PC-3 (cell line): Measurements from ENCODE around the gene ERAP2. TPM values are rescaled to one million over a fixed set of nuclear protein-coding genes. Genes with fewer than 3 reads are reported as not detected.

Source experiments
- ATAC-seq: fragments of 200-7000 bp; cut with Tn5 transposase; 2 replicates; pipeline ENCODE4 v1.9.1; 2020; ENCODE audit warnings: mild to moderate bottlenecking, moderate library complexity
- BruUV-seq: library from RNA; stranded (reverse); fragments of 400-500 nt; replicated peaks from 2 replicates; lab custom pipeline; 2021; lab: Mats Ljungman, UMichigan
- CTCF ChIA-PET: fragments of 300-600 bp; sonication (Branson Sonifier 250); formaldehyde crosslinking; loops from one replicate; lab custom pipeline; 2022; ENCODE audit warnings: antibody characterized with exemption; lab: Charles Lee
- POLR2A ChIA-PET: fragments of 300-600 bp; sonication (Branson Sonifier 250); formaldehyde crosslinking; loops from one replicate; lab custom pipeline; 2022; ENCODE audit warnings: antibody characterized with exemption; ENCODE audit not compliant: unreplicated experiment; lab: Charles Lee
- DNase-seq: peaks from one replicate; pipeline ENCODE4 v3.0.0-alpha.2; 2015
- H2AFZ ChIP-seq: fragments of 300-600 bp; sonication (generic); 2 replicates; pipeline ENCODE4 v1.6.0; 2016; ENCODE audit warnings: antibody characterized with exemption, low read length
- H3F3A ChIP-seq: fragments of 300-600 bp; sonication (generic); one replicate; pipeline ENCODE4 v1.6.0; 2017; ENCODE audit warnings: antibody characterized with exemption, low read length, control low read depth, mild to moderate bottlenecking; ENCODE audit not compliant: unreplicated experiment
- H3K27ac ChIP-seq: fragments of 300-600 bp; sonication (generic); 2 replicates; pipeline ENCODE4 v1.5.1; 2016; ENCODE audit warnings: mild to moderate bottlenecking, low read length
- H3K27me3 ChIP-seq: fragments of 300-600 bp; sonication (generic); 2 replicates; pipeline ENCODE4 v1.6.1; 2016; ENCODE audit warnings: low read length, mixed read lengths
- H3K36me3 ChIP-seq: fragments of 300-600 bp; sonication (generic); 2 replicates; pipeline ENCODE4 v1.6.1; 2016; ENCODE audit warnings: low read depth, mixed run types, low read length, mixed read lengths
- H3K4me1 ChIP-seq: fragments of 300-600 bp; sonication (generic); 2 replicates; pipeline ENCODE4 v1.5.1; 2016; ENCODE audit warnings: low read length; ENCODE audit not compliant: insufficient read depth
- H3K4me2 ChIP-seq: fragments of 300-600 bp; sonication (generic); 2 replicates; pipeline ENCODE4 v1.6.0; 2016; ENCODE audit warnings: low read length
- H3K4me3 ChIP-seq: fragments of 300-600 bp; sonication (generic); 2 replicates; pipeline ENCODE4 v1.5.1; 2016; ENCODE audit warnings: mild to moderate bottlenecking, low read length, mixed read lengths
- H3K79me2 ChIP-seq: fragments of 300-600 bp; sonication (generic); 2 replicates; pipeline ENCODE4 v1.6.1; 2017; ENCODE audit warnings: low read length, mixed read lengths
- H3K9ac ChIP-seq: fragments of 300-600 bp; sonication (generic); 2 replicates; pipeline ENCODE4 v1.6.0; 2016; ENCODE audit warnings: mild to moderate bottlenecking, low read length
- H3K9me2 ChIP-seq: fragments of 300-600 bp; sonication (generic); replicated peaks from 2 replicates; pipeline ENCODE4 v1.6.1; 2016; ENCODE audit warnings: mixed run types, low read length, mixed read lengths
- H3K9me3 ChIP-seq: fragments of 300-600 bp; sonication (generic); 2 replicates; pipeline ENCODE4 v1.6.1; 2016; ENCODE audit warnings: low read length, mixed read lengths
- H4K20me1 ChIP-seq: fragments of 300-600 bp; sonication (generic); 2 replicates; pipeline ENCODE4 v1.6.1; 2016; ENCODE audit warnings: low read length, mixed read lengths
- CTCF ChIP-seq: fragments of 300-600 bp; sonication (generic); conservative IDR thresholded peaks from 2 replicates; pipeline ENCODE4 v1.5.1; 2017; ENCODE audit warnings: antibody characterized with exemption, low read depth, mild to moderate bottlenecking, low read length
- EZH2 ChIP-seq: fragments of 300-600 bp; sonication (generic); IDR thresholded peaks from one replicate; pipeline ENCODE4 v1.6.1; 2017; ENCODE audit warnings: antibody characterized with exemption, mild to moderate bottlenecking, low read length; ENCODE audit not compliant: unreplicated experiment
- EZH2phosphoT487 ChIP-seq: fragments of 300-600 bp; sonication (generic); IDR thresholded peaks from 2 replicates; pipeline ENCODE4 v1.6.1; 2018; ENCODE audit warnings: mild to moderate bottlenecking, antibody characterized with exemption, low read length, borderline replicate concordance
- intact Hi-C: fragments of 100-400 bp; cut with micrococcal nuclease; formaldehyde crosslinking; loops from 2 replicates; pipeline ENCODE4 v1.9.0; 2023
- total RNA-seq: library from RNA; depleted of rRNA; stranded (reverse); fragments of >200 nt; gene quantifications from 2 replicates; pipeline ENCODE4 v1.2.3, GENCODE V29; 2014

ERAP2 gene
- total RNA-seq, 1 experiment from 2014 or later = 9.6 TPM

- ATAC-seq (peak; percentile 19; the same call in 1 of the 2 replicates), DNase-seq (no peak)
- H3K9me3 ChIP-seq = no peaks in the 10 kb centered on the region
- no peaks in the 10 kb centered on the region for H3F3A ChIP-seq
- H3K4me1 ChIP-seq = peaks cover 59% of the 10 kb centered on the region
- H3K4me3 ChIP-seq = no peak overlapping the region
- 0 out of 2 replicates have a peak, but pooled peaks have one; percentile 17 for TF ChIP-seq CTCF
- TF ChIP-seq EZH2phosphoT487 = no peak
- no peak for TF ChIP-seq EZH2
- peak overlapping the region; percentile 52 for H3K27ac ChIP-seq
- no TSS peak for BruUV-seq
- peak overlapping the region; percentile 35 for H3K4me2 ChIP-seq
- H3K9ac ChIP-seq = no peak overlapping the region
- no peaks in the 10 kb centered on the region for H3K9me2 ChIP-seq
- intact Hi-C loops = loop anchor here (5.0 to 10.0 kb wide), 2 partner anchors 95 to 233 kb away; no protein-coding TSS in a partner anchor
- H3K79me2 ChIP-seq = no peaks in the 10 kb centered on the region
- H3K27me3 ChIP-seq = no peaks in the 10 kb centered on the region
- CTCF ChIA-PET = no interaction called here
- no peaks in the 10 kb centered on the region for H4K20me1 ChIP-seq
- H2AFZ ChIP-seq = no peak overlapping the region
- POLR2A ChIA-PET = interaction anchor here (0.7 kb wide), 1 partner anchor 164 kb away, joined by 6 read pairs; no protein-coding TSS in a partner anchor
- no peaks in the 10 kb centered on the region for H3K36me3 ChIP-seq
These were observed 18.8 kb upstream of the ERAP2 start for GRCh38 chr5:96857454-96857853.

GRCh38 chr5:96857924-96858323 is 18.4 kb upstream of the ERAP2 start:
- H3F3A ChIP-seq = no peaks in the 10 kb centered on the region
- H3K27me3 ChIP-seq = no peaks in the 10 kb centered on the region
- H3K4me1 ChIP-seq = peaks cover 54% of the 10 kb centered on the region
- CTCF ChIA-PET = interaction anchor here (0.6 kb wide), 2 partner anchors 76 to 306 kb away, joined by 3 read pairs; no protein-coding TSS in a partner anchor
- no peaks in the 10 kb centered on the region for H4K20me1 ChIP-seq
- intact Hi-C loops = loop anchor here (5.0 to 10.0 kb wide), 2 partner anchors 96 to 233 kb away; no protein-coding TSS in a partner anchor
- no peaks in the 10 kb centered on the region for H3K36me3 ChIP-seq
- no TSS peak for BruUV-seq
- no peak overlapping the region for H3K9ac ChIP-seq
- peak overlapping the region; percentile 52 for H3K27ac ChIP-seq
- H3K9me3 ChIP-seq = no peaks in the 10 kb centered on the region
- POLR2A ChIA-PET = interaction anchor here (0.6 to 0.7 kb wide), 2 partner anchors 42 to 163 kb away, joined by 4 to 6 read pairs; no protein-coding TSS in a partner anchor
- peak; percentile 49 for ATAC-seq
- H3K4me3 ChIP-seq = no peak overlapping the region
- TF ChIP-seq CTCF = no peak
- TF ChIP-seq EZH2phosphoT487 = no peak
- no peak for TF ChIP-seq EZH2
- no peak overlapping the region for H2AFZ ChIP-seq
- DNase-seq = peak; percentile 63
- peak overlapping the region; percentile 35 for H3K4me2 ChIP-seq
- H3K9me2 ChIP-seq = no peaks in the 10 kb centered on the region
- H3K79me2 ChIP-seq = no peaks in the 10 kb centered on the region

GRCh38 chr5:96859375-96859774 is 16.9 kb upstream of the ERAP2 start:
- no peak overlapping the region for H3K4me3 ChIP-seq
- H3K9me3 ChIP-seq = no peaks in the 10 kb centered on the region
- ChIA-PET CTCF (no interaction called here), POLR2A (no interaction called here)
- intact Hi-C loops = loop anchor here (5.0 to 10.0 kb wide), 2 partner anchors 97 to 235 kb away; no protein-coding TSS in a partner anchor
- H4K20me1 ChIP-seq = no peaks in the 10 kb centered on the region
- H3F3A ChIP-seq = no peaks in the 10 kb centered on the region
- peaks cover 39% of the 10 kb centered on the region for H3K4me1 ChIP-seq
- H3K9me2 ChIP-seq = no peaks in the 10 kb centered on the region
- H3K79me2 ChIP-seq = no peaks in the 10 kb centered on the region
- no peak for TF ChIP-seq EZH2
- no peak for TF ChIP-seq EZH2phosphoT487
- TF ChIP-seq CTCF = no peak
- ATAC-seq (no peak), DNase-seq (no peak)
- H3K9ac ChIP-seq = no peak overlapping the region
- no peak overlapping the region for H3K4me2 ChIP-seq
- no peaks in the 10 kb centered on the region for H3K27me3 ChIP-seq
- no peaks in the 10 kb centered on the region for H3K36me3 ChIP-seq
- no TSS peak for BruUV-seq
- no peak overlapping the region for H2AFZ ChIP-seq
- no peak overlapping the region for H3K27ac ChIP-seq
